ENCODE data around the gene EHD2. TPM values are rescaled to one million over a fixed set of nuclear protein-coding genes. Genes with fewer than 3 reads are reported as not detected.
"Not testable (repeated sequence)": the region's sequence is repeated elsewhere in the genome, so short reads cannot be mapped to it uniquely, and the experiment has no call there.

EHD2 gene
- polyA plus RNA-seq, 3 donors: not detected

DNA sequence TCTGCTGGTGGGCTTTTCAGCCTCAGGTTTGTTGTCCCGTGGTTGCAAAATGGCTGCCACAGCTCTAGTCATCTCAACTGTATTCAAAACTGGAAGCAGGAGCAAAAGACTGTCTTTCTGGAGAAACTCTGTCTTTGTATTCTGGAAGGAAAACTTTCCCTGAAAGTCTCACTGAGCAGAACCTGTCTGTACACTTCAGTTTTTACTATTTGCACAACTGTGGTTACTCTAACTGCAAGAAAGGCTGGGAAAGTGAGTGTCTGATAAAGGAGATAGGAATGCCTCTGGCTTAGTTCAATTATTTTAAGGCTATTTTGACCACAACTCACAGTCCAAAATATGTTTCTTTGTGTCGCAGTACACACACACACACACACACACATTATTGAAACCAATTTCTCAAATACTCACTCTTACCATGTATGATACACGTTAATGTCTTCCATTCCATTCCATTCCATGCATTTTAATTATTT, 49.7 kb upstream of the EHD2 start:
- WGBS (ENCODE audit: insufficient coverage): 53% methylated on average over 2 of the region's 3 CpGs
- peak overlapping the region; percentile 86 to 96 (median 94) for H3K27ac Mint-ChIP-seq
- H3K36me3 Mint-ChIP-seq: peaks cover 25 to 38% of the 10 kb centered on the region in 2 donors

DNA sequence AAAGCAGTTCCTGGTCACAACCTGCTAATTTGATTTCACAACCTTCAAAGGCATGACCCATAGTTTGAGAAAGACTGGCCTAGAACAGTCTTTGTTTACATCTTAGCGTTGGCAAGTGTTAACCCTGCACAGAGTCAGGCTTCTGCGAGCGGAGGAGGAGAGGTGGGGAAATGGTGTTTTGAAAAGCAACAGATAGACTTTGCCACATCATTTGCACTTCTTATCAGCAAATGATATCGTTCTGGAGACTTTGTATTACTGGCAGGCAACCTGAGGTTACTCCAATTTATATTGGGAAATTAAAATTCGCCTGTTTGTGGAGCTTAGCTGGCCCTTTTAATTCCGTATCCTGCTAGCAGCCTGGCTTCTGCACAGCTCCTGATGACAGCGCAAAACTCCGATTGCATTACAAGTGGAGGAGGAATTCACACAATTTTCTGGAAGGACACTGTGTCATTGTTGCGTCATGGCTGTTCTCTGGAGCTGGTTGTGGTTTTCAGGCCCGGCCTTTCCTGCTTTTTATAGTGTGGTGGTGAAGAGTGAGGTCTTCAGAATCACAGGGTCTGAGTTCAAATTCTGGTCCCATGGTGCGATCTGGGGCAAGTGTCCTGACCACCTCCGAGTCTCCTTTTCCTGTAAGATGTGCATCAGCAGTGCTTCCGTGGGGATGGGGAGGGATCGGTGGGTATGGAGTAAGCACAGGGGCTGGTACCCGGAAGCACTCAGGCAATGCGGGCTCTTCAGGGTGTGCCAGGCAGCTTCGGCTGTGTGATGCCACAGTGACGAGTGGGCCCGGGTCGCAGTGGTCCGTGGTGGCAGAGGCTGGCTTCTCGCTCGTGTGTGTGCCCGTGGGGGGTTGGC, 49.1 kb upstream of the EHD2 start:
- H3K4me1 ChIP-seq (ENCODE audit: control insufficient read depth in 1 of 2, insufficient read depth in 2 of 2, low read length in 2 of 2): peaks cover 50 to 51% of the 10 kb centered on the region in 2 donors
- TF ChIP-seq, protein P1, sequence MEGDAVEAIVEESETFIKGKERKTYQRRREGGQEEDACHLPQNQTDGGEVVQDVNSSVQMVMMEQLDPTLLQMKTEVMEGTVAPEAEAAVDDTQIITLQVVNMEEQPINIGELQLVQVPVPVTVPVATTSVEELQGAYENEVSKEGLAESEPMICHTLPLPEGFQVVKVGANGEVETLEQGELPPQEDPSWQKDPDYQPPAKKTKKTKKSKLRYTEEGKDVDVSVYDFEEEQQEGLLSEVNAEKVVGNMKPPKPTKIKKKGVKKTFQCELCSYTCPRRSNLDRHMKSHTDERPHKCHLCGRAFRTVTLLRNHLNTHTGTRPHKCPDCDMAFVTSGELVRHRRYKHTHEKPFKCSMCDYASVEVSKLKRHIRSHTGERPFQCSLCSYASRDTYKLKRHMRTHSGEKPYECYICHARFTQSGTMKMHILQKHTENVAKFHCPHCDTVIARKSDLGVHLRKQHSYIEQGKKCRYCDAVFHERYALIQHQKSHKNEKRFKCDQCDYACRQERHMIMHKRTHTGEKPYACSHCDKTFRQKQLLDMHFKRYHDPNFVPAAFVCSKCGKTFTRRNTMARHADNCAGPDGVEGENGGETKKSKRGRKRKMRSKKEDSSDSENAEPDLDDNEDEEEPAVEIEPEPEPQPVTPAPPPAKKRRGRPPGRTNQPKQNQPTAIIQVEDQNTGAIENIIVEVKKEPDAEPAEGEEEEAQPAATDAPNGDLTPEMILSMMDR (IDR thresholded peaks at IDR 0.05): no peak
- DNase-seq: peak; percentile 62 to 77 (median 68)
- H2AFZ ChIP-seq (ENCODE audit: insufficient read depth, low read depth, low read length, poor library complexity, severe bottlenecking): no peak overlapping the region
- WGBS (ENCODE audit: insufficient coverage): 62% methylated on average over 18 of the region's 24 CpGs
- Mint-ChIP-seq H3K9me3 (peaks cover 0 to 2% (median 0%) of the 10 kb centered on the region in 7 donors), H3K4me3 (peak overlapping the region; percentile 39 to 81), H3K4me1 (peaks cover 55% of the 10 kb centered on the region), H3K27me3 (ENCODE audit: low read depth in 3 of 3) (peaks cover 0 to 2% (median 0%) of the 10 kb centered on the region in 3 donors), H3K36me3 (peaks cover 22 to 34% of the 10 kb centered on the region in 2 donors), H3K27ac (peak overlapping the region; percentile 86 to 96 (median 94))
- H3K27ac ChIP-seq (ENCODE audit: low read depth in 1 of 2, low read length in 2 of 2): peak overlapping the region; percentile 74 to 78
- peaks cover 48% of the 10 kb centered on the region for H4K20me1 ChIP-seq (ENCODE audit: insufficient read depth, low read length)
- peaks cover 67% of the 10 kb centered on the region for H3K79me2 ChIP-seq (ENCODE audit: insufficient read depth, low read length)
- intact Hi-C loops (cut with micrococcal nuclease): loop anchor here (5.0 kb wide), 2 partner anchors 52 to 57 kb away; partner anchors contain the start of gene BICRA (in 1 of the 2)
- no peaks in the 10 kb centered on the region for H3K27me3 ChIP-seq (ENCODE audit: control insufficient read depth in 2 of 2, insufficient read depth in 2 of 2, low read length in 2 of 2)
- peak overlapping the region in 1 of 3 experiments; percentile 51 for H3K4me3 ChIP-seq (replicated peaks in 1 of 3; ENCODE audit: low read depth in 2 of 3, low read length in 3 of 3)
- H3K9me3 ChIP-seq (replicated peaks in 1 of 2; ENCODE audit: control insufficient read depth in 1 of 2, insufficient read depth in 1 of 2, low read length in 2 of 2): no peaks in the 10 kb centered on the region
- H3K9ac ChIP-seq (ENCODE audit: insufficient read depth, low read length, poor library complexity, severe bottlenecking): peak overlapping the region; percentile 52
- H3K36me3 ChIP-seq (replicated peaks in 1 of 2; ENCODE audit: control insufficient read depth in 1 of 2, insufficient read depth in 2 of 2, low read length in 2 of 2): peaks cover 2 to 16% of the 10 kb centered on the region in 2 donors
- peak overlapping the region; percentile 58 for H3K4me2 ChIP-seq (replicated peaks; ENCODE audit: extremely low read depth, low read length, poor library complexity, severe bottlenecking)

More for the DNA sequence above, 49.7 kb upstream of the EHD2 start:
- H3K27me3 Mint-ChIP-seq (ENCODE audit: low read depth in 3 of 3): peaks cover 0 to 2% (median 0%) of the 10 kb centered on the region in 3 donors
- Histone ChIP-seq H4K20me1 (ENCODE audit: insufficient read depth, low read length) (peaks cover 54% of the 10 kb centered on the region), H3K4me1 (ENCODE audit: control insufficient read depth in 1 of 2, insufficient read depth in 2 of 2, low read length in 2 of 2) (peaks cover 50 to 51% of the 10 kb centered on the region in 2 donors), H3K9me3 (replicated peaks in 1 of 2; ENCODE audit: control insufficient read depth in 1 of 2, insufficient read depth in 1 of 2, low read length in 2 of 2) (no peaks in the 10 kb centered on the region), H3K79me2 (ENCODE audit: insufficient read depth, low read length) (peaks cover 70% of the 10 kb centered on the region), H3K27ac (ENCODE audit: low read depth in 1 of 2, low read length in 2 of 2) (peak overlapping the region; percentile 74 to 78), H3K4me3 (replicated peaks in 1 of 3; ENCODE audit: low read depth in 2 of 3, low read length in 3 of 3) (peak overlapping the region in 1 of 3 experiments; percentile 51), H3K4me2 (replicated peaks; ENCODE audit: extremely low read depth, low read length, poor library complexity, severe bottlenecking) (peak overlapping the region; percentile 58), H2AFZ (ENCODE audit: insufficient read depth, low read depth, low read length, poor library complexity, severe bottlenecking) (no peak overlapping the region), H3K9ac (ENCODE audit: insufficient read depth, low read length, poor library complexity, severe bottlenecking) (peak overlapping the region; percentile 2), H3K36me3 (replicated peaks in 1 of 2; ENCODE audit: control insufficient read depth in 1 of 2, insufficient read depth in 2 of 2, low read length in 2 of 2) (peaks cover 2 to 22% of the 10 kb centered on the region in 2 donors), H3K27me3 (ENCODE audit: control insufficient read depth in 2 of 2, insufficient read depth in 2 of 2, low read length in 2 of 2) (no peaks in the 10 kb centered on the region)
- peak overlapping the region in 1 of 2 donors; percentile 81 for H3K4me3 Mint-ChIP-seq
- intact Hi-C loops (cut with micrococcal nuclease): loop anchor here (5.0 kb wide), 2 partner anchors 51 to 56 kb away; partner anchors contain the start of gene BICRA (in 1 of the 2)
- TF ChIP-seq, protein P1 (IDR thresholded peaks at IDR 0.05): no peak
- peaks cover 55% of the 10 kb centered on the region for H3K4me1 Mint-ChIP-seq
- H3K9me3 Mint-ChIP-seq: peaks cover 0 to 2% (median 0%) of the 10 kb centered on the region in 7 donors
- DNase-seq: no peak

DNA sequence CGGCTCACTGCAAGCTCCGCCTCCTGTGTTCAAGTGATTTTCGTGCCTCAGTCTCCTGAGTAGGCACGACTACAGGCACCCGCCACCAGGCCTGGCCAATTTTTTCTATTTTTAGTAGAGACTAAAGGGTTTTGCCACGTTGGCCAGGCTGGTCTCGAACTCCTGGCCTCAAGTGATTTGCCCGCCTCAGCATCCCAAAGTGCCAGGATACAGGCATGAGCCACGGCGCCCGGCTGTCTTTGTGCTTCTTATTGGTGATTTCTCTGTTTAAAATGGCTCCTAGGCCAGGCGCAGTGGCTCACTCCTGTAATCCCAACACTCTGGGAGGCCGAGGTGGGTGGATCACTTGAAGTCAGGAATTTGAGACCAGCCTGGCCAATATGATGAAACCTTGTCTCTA, 44.7 kb upstream of the EHD2 start:
- H3K9ac ChIP-seq (ENCODE audit: insufficient read depth, low read length, poor library complexity, severe bottlenecking); H2AFZ ChIP-seq (ENCODE audit: insufficient read depth, low read depth, low read length, poor library complexity, severe bottlenecking); DNase-seq; intact Hi-C loops (cut with micrococcal nuclease); H3K27ac ChIP-seq (ENCODE audit: low read depth in 1 of 2, low read length in 2 of 2); H3K9me3 ChIP-seq (replicated peaks in 1 of 2; ENCODE audit: control insufficient read depth in 1 of 2, insufficient read depth in 1 of 2, low read length in 2 of 2); H3K4me3 ChIP-seq (replicated peaks in 1 of 3; ENCODE audit: low read depth in 2 of 3, low read length in 3 of 3); H3K4me2 ChIP-seq (replicated peaks; ENCODE audit: extremely low read depth, low read length, poor library complexity, severe bottlenecking); H3K9me3 Mint-ChIP-seq; H3K27me3 ChIP-seq (ENCODE audit: control insufficient read depth in 2 of 2, insufficient read depth in 2 of 2, low read length in 2 of 2); H3K27ac Mint-ChIP-seq; H3K27me3 Mint-ChIP-seq (ENCODE audit: low read depth in 3 of 3); H3K4me3 Mint-ChIP-seq: not testable (repeated sequence)
- 97% methylated on average over 10 of the region's 13 CpGs for WGBS (ENCODE audit: insufficient coverage)
- Histone ChIP-seq H3K36me3 (replicated peaks in 1 of 2; ENCODE audit: control insufficient read depth in 1 of 2, insufficient read depth in 2 of 2, low read length in 2 of 2) (peaks cover 10 to 39% of the 10 kb centered on the region in 2 donors), H4K20me1 (ENCODE audit: insufficient read depth, low read length) (peaks cover 59% of the 10 kb centered on the region), H3K79me2 (ENCODE audit: insufficient read depth, low read length) (peaks cover 48% of the 10 kb centered on the region), H3K4me1 (ENCODE audit: control insufficient read depth in 1 of 2, insufficient read depth in 2 of 2, low read length in 2 of 2) (peaks cover 27% of the 10 kb centered on the region in 2 donors)
- Mint-ChIP-seq H3K36me3 (peaks cover 27 to 47% of the 10 kb centered on the region in 2 donors), H3K4me1 (peaks cover 30% of the 10 kb centered on the region)
